Cardiac septum (tissue), 1 donor: ENCODE data around the gene TSPOAP1. TPM values are rescaled to one million over a fixed set of nuclear protein-coding genes. Genes with fewer than 3 reads are reported as not detected.

Source experiments
- DNase-seq: peaks from one replicate; pipeline ENCODE4 v3.0.0-alpha.2; 2020; ENCODE audit warnings: low spot score
- intact Hi-C: fragments of 100-400 bp; cut with DNase I; formaldehyde crosslinking; loops from one replicate; pipeline ENCODE4 v1.14.0; 2022
- total RNA-seq: library from RNA; stranded (reverse); fragmentation: NEBNext Ultra II Directional; extraction: Animal tissue kit (Norgen Biotek cat#: 25700); gene quantifications from one replicate; pipeline ENCODE4 v1.2.1, GENCODE V29; 2021
- donor health status: DM: no; HTN: no; CAD: no.

Gene TSPOAP1
- total RNA-seq, 1 donor from 2014 or later = 10.7 TPM

GRCh38 chr17:58308985-58309917 is 19.3 kb downstream of the TSPOAP1 start:
- DNase-seq = peak; percentile 70
- intact Hi-C loops = no loop called here

DNA sequence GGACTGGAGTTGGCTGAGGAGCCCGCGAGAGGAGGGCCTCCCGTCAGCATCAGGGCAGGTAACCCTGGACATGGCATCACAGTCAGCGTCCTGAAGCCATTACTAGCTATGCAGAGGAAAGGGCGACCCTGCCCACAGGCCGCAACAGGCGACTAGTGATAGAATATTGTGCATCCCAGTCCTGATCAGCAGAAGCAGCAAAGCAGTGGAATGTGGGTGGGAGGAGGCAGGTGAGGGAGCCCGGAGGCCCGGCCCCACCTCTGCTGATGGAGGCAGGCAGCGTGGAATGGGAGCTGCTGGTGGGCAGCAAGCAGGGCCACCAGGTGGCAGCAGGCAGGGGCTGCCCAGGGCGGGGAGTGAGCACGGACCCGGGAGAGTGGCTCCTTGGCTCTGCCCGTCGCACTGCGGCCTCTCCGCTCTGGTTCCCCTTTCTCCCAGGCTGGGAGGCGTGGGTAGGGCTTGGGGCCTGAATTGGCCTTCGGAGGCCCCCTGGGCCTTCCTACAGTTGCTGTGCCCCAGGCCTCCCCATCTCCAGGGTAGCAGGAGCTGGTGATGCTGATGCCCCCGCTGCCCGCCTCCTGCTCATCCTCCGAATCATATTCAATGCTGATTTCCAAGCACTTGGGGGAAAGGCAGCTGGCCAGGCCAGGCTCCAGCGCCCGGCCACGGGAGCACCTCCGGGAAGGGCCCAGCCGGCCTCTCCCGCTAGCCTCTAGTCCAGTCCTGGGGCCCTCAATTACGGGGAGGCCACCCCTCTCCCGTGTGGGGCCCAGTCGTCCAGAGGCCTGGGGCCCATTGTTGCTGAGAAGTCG is 20.2 kb downstream of the TSPOAP1 start:
- intact Hi-C loops = no loop called here
- peak; percentile 78 for DNase-seq

- intact Hi-C loops = no loop called here
- peak; percentile 54 for DNase-seq
Measured at GRCh38 chr17:58307468-58308172, 21.0 kb downstream of the TSPOAP1 start.

DNA sequence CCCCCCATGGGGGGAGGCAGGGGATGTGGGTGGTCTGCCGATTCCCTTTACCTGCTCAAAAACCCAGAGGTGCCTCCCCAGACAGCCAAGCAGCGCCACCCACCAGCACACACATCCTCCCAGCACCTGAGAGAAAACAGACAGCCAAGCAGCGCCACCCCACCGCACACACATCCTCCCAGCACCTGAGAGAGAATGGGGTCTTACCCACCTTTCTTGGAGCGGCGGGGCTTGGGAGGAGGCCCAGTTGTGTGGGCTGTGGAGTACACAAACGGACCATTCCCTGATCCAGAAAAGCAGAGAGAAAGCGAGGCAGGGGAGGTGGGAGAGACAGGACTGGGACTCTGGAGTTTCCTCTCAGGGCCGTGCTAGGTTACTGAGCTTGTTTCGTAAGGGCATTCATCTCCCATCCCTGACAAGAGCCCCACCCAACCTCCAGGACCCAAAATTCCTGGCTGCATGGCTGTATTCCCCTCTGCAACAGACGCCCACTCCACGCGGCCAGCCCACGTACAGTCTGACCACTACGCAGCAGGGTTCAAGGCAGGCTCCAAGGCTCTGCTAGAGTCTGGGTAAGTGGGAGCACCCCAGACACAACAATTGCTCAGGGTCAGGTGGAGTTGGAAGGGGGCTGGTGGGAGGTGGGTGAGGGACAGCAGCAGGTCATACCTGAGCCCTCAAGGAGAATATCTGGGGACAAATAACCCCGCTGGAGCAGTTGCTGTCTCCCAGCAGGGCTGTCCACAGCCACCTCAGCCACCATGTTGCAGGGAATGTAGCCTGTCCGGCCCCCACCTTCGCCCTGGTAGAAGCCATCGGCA is 22.3 kb downstream of the TSPOAP1 start:
- intact Hi-C loops = no loop called here
- DNase-seq = peak; percentile 51

DNA sequence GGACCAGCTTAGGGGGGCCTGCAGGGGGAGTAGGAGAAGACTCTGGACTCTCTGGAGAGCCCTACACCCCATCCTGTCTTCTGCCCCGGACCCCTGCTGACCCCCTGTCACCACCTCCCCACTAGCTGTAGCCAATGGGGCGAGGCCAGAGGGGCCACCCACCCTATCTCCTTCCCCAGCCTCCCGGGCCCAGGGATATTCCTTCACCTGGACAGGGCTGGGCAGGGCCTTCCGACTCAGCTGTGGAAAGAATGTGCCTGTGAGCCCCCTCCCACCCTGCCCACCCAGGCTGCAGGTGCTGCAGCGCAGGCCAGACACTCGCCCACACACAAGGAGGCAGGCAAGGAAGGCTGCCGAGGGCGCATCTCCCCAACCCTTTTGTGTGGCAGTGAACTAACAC is 23.0 kb downstream of the TSPOAP1 start:
- intact Hi-C loops = no loop called here

GRCh38 chr17:58304750-58305486 is 23.7 kb downstream of the TSPOAP1 start:
- intact Hi-C loops = no loop called here

More for the DNA sequence above, 23.0 kb downstream of the TSPOAP1 start:
- DNase-seq = peak; percentile 19

GRCh38 chr17:58303971-58304749 is 24.4 kb downstream of the TSPOAP1 start:
- intact Hi-C loops = no loop called here
- DNase-seq = peak; percentile 84

More at GRCh38 chr17:58304750-58305486, 23.7 kb downstream of the TSPOAP1 start:
- DNase-seq = peak; percentile 67

DNA sequence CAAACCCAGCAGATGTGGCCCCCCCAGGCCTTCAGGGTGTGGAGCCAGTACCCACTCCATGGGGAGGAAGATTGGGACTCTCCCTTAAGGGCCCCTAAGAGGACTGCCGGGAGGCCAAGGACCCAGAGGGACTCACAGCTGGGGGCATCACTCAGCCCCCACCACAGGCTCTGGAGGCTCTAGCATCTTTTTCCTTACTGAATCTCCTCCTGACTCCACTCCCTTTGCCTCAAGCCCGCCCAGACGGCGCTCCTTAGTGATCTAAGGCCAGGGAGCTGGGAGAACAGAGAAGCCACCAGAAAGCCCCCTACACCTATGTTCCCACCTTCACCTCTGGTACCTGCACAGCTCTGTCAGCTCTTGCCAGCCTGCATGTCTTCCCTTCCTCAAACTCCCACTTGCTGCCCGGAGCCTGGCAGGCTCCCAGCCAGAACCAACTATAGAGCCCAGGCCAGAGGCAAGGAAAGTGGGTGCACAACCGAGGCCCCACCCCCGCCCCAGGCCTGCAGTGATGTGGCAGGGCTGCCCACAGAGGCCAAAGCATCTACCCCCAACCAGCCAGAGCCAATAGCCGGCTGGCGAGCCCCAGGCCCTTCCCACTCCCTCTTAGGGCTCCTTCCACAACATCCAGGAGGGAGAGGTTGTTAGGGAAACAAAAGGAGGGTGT is 25.5 kb downstream of the TSPOAP1 start:
- peak; percentile 71 for DNase-seq
- intact Hi-C loops = no loop called here

DNA sequence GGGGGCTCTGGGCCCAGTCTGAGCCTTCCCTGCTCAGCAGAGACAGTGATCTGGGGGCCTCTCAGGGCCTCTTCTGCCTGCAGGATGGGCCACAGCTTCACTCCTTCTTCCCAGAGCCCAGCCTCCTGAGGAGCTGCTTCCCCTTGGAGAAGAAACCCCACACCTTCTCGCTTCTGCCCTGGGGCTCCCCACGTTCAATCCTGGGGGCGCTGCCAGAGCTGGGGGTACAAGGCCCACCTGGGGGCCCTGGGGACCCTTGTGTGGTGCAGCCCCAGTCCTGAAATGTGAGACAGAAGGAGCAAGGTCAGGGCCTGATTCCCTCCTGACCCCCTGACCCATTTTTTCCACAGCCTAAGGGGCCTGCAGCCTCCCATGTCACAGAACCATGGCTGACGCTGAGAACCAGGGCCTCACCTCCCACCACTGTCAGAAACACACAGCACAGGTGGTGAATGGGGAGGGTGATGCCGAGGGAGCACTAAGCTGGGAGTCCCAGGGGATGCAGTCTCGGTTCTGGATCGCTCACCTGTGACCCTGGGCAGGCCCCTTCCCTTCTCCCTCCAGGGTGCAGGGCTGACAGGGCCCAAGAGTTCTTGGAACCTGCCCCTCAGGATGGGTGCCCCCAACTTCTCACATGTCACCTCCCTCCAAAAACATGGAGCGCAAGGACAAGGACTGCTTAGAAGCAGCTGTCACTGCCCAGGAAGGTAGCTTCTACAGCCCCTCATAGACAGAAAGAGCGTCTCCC is 26.2 kb downstream of the TSPOAP1 start:
- intact Hi-C loops = no loop called here
- peak; percentile 39 for DNase-seq

- intact Hi-C loops = no loop called here
Measured at GRCh38 chr17:58301504-58302150, 27.0 kb downstream of the TSPOAP1 start.

GRCh38 chr17:58300336-58300735 is 28.3 kb downstream of the TSPOAP1 start:
- intact Hi-C loops = no loop called here
- DNase-seq = peak; percentile 41

More at GRCh38 chr17:58301504-58302150, 27.0 kb downstream of the TSPOAP1 start:
- DNase-seq = peak; percentile 65

DNA sequence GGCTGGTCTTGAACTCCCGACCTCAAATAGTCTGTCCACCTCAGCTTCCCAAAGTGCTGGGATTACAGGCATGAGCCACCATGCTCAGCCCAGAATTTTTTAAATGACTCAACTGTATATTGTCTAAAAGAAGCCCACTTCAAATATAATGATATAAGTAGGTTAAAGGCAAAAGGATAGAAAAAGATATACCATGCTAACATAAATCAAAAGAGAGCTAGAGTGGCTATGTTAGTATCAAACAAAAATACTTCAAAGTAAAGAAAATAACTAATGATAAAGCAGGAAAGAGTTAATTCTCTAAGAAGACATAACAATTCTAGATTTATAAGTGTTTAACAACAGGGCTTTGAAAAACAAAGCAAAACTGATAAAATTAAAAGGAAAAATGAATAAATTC is 34.6 kb downstream of the TSPOAP1 start:
- no peak for DNase-seq
- intact Hi-C loops = no loop called here

DNA sequence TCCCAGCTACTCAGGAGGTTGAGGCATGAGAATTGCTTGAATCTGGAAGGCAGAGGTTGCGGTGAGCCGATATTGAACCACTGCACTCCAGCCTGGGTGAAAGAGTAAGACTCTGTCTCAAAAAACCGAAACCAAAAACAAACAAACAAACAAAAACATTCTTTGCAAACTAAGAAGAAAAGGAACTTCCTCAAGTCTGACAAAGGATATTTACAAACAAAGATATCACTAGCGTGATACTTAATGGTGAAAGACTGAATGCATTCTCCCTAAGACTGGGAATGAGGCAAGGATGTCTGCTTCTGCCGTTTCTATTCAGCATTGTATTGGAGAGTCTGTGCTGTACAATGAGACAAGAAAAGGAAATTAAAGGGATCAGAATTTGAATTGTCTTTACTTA is 37.3 kb downstream of the TSPOAP1 start:
- DNase-seq = no peak
- intact Hi-C loops = no loop called here

DNA sequence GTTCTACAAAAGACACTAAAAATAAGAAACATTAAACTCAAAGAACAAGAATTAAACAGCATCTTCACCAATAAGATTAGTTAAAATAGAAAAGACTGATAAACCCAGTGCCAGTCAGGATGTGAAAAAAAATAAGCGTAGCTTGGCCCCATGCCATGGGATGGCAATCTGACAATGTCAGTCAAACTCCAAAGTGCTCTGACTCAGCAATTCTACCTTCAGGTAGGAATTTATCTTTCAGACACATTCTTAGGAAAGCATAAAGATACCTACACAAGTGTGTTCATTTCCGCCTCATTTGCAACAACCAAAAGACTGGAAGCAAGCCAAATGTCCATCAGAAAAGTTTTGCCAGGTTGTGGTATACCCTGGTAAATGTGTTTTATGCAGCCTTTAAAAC is 38.7 kb downstream of the TSPOAP1 start:
- intact Hi-C loops = no loop called here
- DNase-seq = no peak

- intact Hi-C loops = no loop called here
- no peak for DNase-seq
Measured at GRCh38 chr17:58285422-58285810, 43.2 kb downstream of the TSPOAP1 start.
